Sigmoid colon (tissue), 7 donors: ENCODE results near the gene SSBP4. TPM values are rescaled to one million over a fixed set of nuclear protein-coding genes. Genes with fewer than 3 reads are reported as not detected.
"Not testable (repeated sequence)": the region's sequence is repeated elsewhere in the genome, so short reads cannot be mapped to it uniquely, and the experiment has no call there.

ENCODE experiments used
- DNase-seq: peaks from one replicate; pipeline ENCODE4 v3.0.0-alpha.2; 2019
- H3K27ac ChIP-seq, 4 donors: fragments of 200-600 bp; sonication (generic); one replicate each; pipeline ENCODE4 v1.5.1; 2016 to 2019; ENCODE audit warnings: mild to moderate bottlenecking in 1 of 4
- H3K27me3 ChIP-seq, 3 donors: fragments of 200-600 bp; sonication (generic); one replicate each; pipeline ENCODE4 v1.5.1; 2019; ENCODE audit warnings: mild to moderate bottlenecking in 1 of 3
- H3K36me3 ChIP-seq, 4 donors: fragments of 200-600 bp; sonication (generic); one replicate each; pipeline ENCODE4 v1.5.1; 2016 to 2019
- H3K4me1 ChIP-seq, 4 donors: fragments of 200-600 bp; sonication (generic); one replicate each; pipeline ENCODE4 v1.5.1; 2017 to 2019
- H3K4me3 ChIP-seq, 4 donors: fragments of 200-600 bp; sonication (generic); one replicate each; pipeline ENCODE4 v1.5.1; 2017 to 2019; ENCODE audit warnings: mild to moderate bottlenecking in 2 of 4, moderate library complexity in 1 of 4
- H3K9me3 ChIP-seq, 4 donors: fragments of 200-600 bp in 3 of 4; sonication (generic) in 3 of 4; one replicate each; pipeline versions ENCODE4 v1.5.1 to v1.6.1; 2013 to 2019
- CTCF ChIP-seq, 4 experiments: fragments of 450-650 bp in 3 of 4; fragments of 200-600 bp in 1 of 4; IDR thresholded peaks; one replicate each; pipeline ENCODE4 v1.5.1; 2016 to 2019; ENCODE audit warnings: antibody characterized with exemption in 4 of 4, mild to moderate bottlenecking in 3 of 4, moderate library complexity in 2 of 4
- EP300 ChIP-seq, 4 donors: sonication (generic); formaldehyde crosslinking; IDR thresholded peaks; one replicate each; pipeline ENCODE4 v1.6.1; 2017; ENCODE audit warnings: antibody characterized with exemption in 4 of 4
- POLR2A ChIP-seq, 2 donors: fragments of 450-650 bp; IDR thresholded peaks; one replicate each; pipeline ENCODE4 v1.6.1; 2016; ENCODE audit warnings: antibody characterized with exemption in 2 of 2, mild to moderate bottlenecking in 2 of 2, moderate library complexity in 2 of 2
- POLR2AphosphoS5 ChIP-seq, 4 donors: sonication (generic); formaldehyde crosslinking; IDR thresholded peaks; one replicate each; pipeline ENCODE4 v1.6.1; 2017; ENCODE audit warnings: antibody characterized with exemption in 4 of 4
- WGBS, 2 donors: extraction: QIAGEN DNeasy Blood & Tissue Kit; methylation state at CpG; one replicate each; pipeline ENCODE4 v1.1.7; 2013; 5-methylcytosine and 5-hydroxymethylcytosine counted together
- intact Hi-C: fragments of 100-400 bp; cut with DNase I; formaldehyde crosslinking; loops from one replicate; pipeline ENCODE4 v1.15.1; 2023
- polyA plus RNA-seq, 3 donors: library from polyadenylated mRNA; stranded (reverse); fragments of 200-250 nt; gene quantifications; one replicate each; pipeline ENCODE4 v1.2.3, GENCODE V29; 2013
- total RNA-seq, 4 donors: library from RNA; depleted of rRNA; stranded (reverse); fragments of >200 nt; gene quantifications; one replicate each; pipeline ENCODE4 v1.1.0, GENCODE V29; 2016
- donor health status: healthy with polysubstance abuse.
- donor health status: Bipolar disorder and iron deficiency.
- donor health status: healthy.

SSBP4 gene
- total and polyA plus RNA-seq, 7 donors, result 13.9 to 71.4 (median 52.4) TPM

DNA sequence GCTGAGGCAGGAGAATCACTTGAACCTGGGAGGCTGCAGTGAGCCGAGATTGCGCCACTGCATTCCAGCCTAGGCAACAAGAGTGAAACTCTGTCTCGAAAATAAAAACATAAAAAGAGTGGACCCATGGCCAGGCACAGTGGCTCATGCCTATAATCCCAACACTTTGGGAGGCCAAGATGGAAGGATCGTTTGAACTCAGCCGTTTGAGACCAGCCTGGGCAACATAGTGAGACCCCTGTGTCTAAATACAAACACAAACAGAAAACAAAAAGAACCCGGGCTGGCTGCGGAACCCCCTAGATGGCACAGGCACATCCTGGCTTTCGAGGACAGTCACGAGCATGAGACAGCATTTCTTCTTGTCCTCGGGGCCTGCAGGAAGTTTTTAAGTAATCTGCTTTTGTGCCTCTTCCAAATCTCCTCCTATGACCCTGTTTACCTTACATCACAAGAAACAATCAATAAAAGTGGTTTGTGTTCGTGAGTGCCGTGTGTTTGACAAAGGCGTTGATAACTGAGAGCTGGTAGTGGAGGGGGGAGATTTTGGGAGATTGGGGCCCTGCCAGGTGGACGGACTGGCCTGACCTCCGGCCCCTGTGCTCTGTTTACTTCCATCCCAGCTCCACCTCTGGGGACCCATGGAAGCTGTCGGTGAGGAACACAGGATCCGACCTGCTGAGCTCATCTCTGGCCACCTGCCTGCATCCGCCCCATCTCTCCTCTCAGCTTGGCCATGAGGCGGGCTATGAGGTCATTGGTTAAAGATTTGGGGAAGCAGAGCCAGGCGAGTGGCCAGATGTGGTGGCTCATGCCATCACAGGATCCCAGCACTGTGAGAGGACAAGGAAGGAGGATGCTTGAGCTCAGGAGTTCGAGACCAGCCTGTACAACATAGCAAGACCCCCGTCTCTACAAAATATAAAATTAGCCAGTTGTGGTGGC lies 39.1 kb upstream of the SSBP4 start:
- no peaks in the 10 kb centered on the region for H3K9me3 ChIP-seq
- 10 to 44% methylated on average over 22 of the region's 22 CpGs for WGBS, 2 donors
- H3K27me3 ChIP-seq, result peaks cover 0 to 21% (median 6%) of the 10 kb centered on the region in 3 donors
- H3K36me3 ChIP-seq, result no peaks in the 10 kb centered on the region
- TF ChIP-seq POLR2AphosphoS5 (IDR thresholded peaks at IDR 0.05) (peak in 3 of 4 donors; percentile 33 to 60 (median 33)), EP300 (IDR thresholded peaks at IDR 0.05) (peak in 1 of 4 donors; percentile 49), POLR2A (IDR thresholded peaks at IDR 0.05) (no peak)
- no peak overlapping the region for H3K4me3 ChIP-seq
- peak; percentile 98 for DNase-seq
- H3K4me1 ChIP-seq, result peaks cover 0 to 17% (median 8%) of the 10 kb centered on the region in 4 donors
- intact Hi-C loops, result no loop called here
- peak overlapping the region; percentile 50 to 77 (median 64) for H3K27ac ChIP-seq

- 75 to 76% methylated on average over 3 of the region's 3 CpGs for WGBS, 2 donors
- TF ChIP-seq POLR2A (IDR thresholded peaks at IDR 0.05) (no peak), POLR2AphosphoS5 (IDR thresholded peaks at IDR 0.05) (no peak), CTCF (IDR thresholded peaks at IDR 0.05) (no peak), EP300 (IDR thresholded peaks at IDR 0.05) (no peak)
- peak overlapping the region; percentile 50 to 77 (median 64) for H3K27ac ChIP-seq
Observed at GRCh38 chr19:18380843-18381242, 38.4 kb upstream of the SSBP4 start.

DNA sequence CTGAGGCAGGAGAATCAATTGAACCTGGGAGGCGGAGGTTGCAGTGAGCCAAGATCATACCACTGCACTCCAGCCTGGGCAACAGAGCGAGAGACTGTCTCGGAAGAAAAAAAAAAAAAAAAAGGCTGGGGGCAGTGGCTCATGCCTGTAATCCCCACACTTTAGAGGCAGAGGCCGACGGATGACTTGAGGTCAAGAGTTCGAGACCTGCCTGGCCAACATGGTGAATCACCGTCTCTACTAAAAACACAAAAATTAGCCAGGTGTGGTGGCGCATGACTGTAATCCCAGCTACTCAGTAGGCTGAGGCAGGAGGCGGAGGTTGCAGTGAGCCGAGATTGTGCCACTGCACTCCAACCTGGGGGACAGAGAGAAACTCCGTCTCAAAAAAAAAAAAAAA lies 35.6 kb upstream of the SSBP4 start:
- H3K4me3 ChIP-seq, H3K36me3 ChIP-seq, intact Hi-C loops, H3K27ac ChIP-seq, H3K9me3 ChIP-seq, DNase-seq: not testable (repeated sequence)
- 91 to 94% methylated on average over 11 of the region's 11 CpGs for WGBS, 2 donors
- Histone ChIP-seq H3K4me1 (peaks cover 0 to 33% (median 19%) of the 10 kb centered on the region in 4 donors), H3K27me3 (peaks cover 0 to 44% (median 6%) of the 10 kb centered on the region in 3 donors)

More at GRCh38 chr19:18380843-18381242, 38.4 kb upstream of the SSBP4 start:
- intact Hi-C loops, result no loop called here
- Histone ChIP-seq H3K4me1 (peaks cover 0 to 21% (median 9%) of the 10 kb centered on the region in 4 donors), H3K4me3 (no peak overlapping the region), H3K36me3 (no peaks in the 10 kb centered on the region), H3K9me3 (no peaks in the 10 kb centered on the region), H3K27me3 (peaks cover 0 to 29% (median 6%) of the 10 kb centered on the region in 3 donors)
- no peak for DNase-seq

GRCh38 chr19:18384775-18385174 lies 34.4 kb upstream of the SSBP4 start:
- TF ChIP-seq POLR2AphosphoS5 (IDR thresholded peaks at IDR 0.05), result no peak
- no peak for TF ChIP-seq CTCF (IDR thresholded peaks at IDR 0.05)
- TF ChIP-seq POLR2A (IDR thresholded peaks at IDR 0.05), result no peak
- TF ChIP-seq EP300 (IDR thresholded peaks at IDR 0.05), result no peak
- DNase-seq, result no peak
- Histone ChIP-seq H3K27ac (no peak overlapping the region), H3K27me3 (peaks cover 0 to 44% (median 6%) of the 10 kb centered on the region in 3 donors), H3K4me1 (peaks cover 0 to 32% (median 19%) of the 10 kb centered on the region in 4 donors), H3K36me3 (no peaks in the 10 kb centered on the region), H3K4me3 (no peak overlapping the region), H3K9me3 (no peaks in the 10 kb centered on the region)
- intact Hi-C loops, result no loop called here
- 77 to 87% methylated on average over 7 of the region's 7 CpGs for WGBS, 2 donors

- peaks cover 0 to 26% (median 16%) of the 10 kb centered on the region in 4 donors for H3K4me1 ChIP-seq
- H3K9me3 ChIP-seq, result peaks cover 0 to under 1% (median 0%) of the 10 kb centered on the region in 4 donors
- no peak for DNase-seq
- WGBS, 2 donors, result 94% methylated on average over 3 of the region's 3 CpGs
- no peak overlapping the region for H3K4me3 ChIP-seq
- intact Hi-C loops, result no loop called here
- no peak overlapping the region for H3K27ac ChIP-seq
- no peak for TF ChIP-seq POLR2A (IDR thresholded peaks at IDR 0.05)
- TF ChIP-seq CTCF (IDR thresholded peaks at IDR 0.05), result no peak
- TF ChIP-seq POLR2AphosphoS5 (IDR thresholded peaks at IDR 0.05), result no peak
- TF ChIP-seq EP300 (IDR thresholded peaks at IDR 0.05), result no peak
- H3K27me3 ChIP-seq, result peaks cover 0 to 44% (median 6%) of the 10 kb centered on the region in 3 donors
- no peaks in the 10 kb centered on the region for H3K36me3 ChIP-seq
Observed at GRCh38 chr19:18385359-18385674, 33.9 kb upstream of the SSBP4 start.
